Heart left ventricle (tissue), 13 donors: Measurements from ENCODE around the gene CASS4.

Experiments
- CTCF ChIP-seq, 12 donors: fragments of 200-600 bp; sonication (generic) in 4 of 12; IDR thresholded peaks; one replicate each; pipeline versions ENCODE4 v1.5.0 to v1.8.0; 2018 to 2022; ENCODE audit warnings: antibody characterized with exemption in 12 of 12, mild to moderate bottlenecking in 5 of 12
- POLR2A ChIP-seq, 2 donors: fragments of 450-650 bp; IDR thresholded peaks; one replicate each; pipeline ENCODE4 v1.6.1; 2017; ENCODE audit warnings: antibody characterized with exemption in 2 of 2, mild to moderate bottlenecking in 2 of 2, moderate library complexity in 2 of 2
- donor health status: ischemic (EF 13 %, LVEDD 7.1; RV severe dilation, severe dysfunction).
- donor health status: DM: no; HTN: yes; CAD: no.
- donor health status: DM: no; HTN: no; CAD: no.
- donor health status: ischemic (EF 25% LVEDD 6.9; RV normal size, moderate dysfunction).
- donor health status: ischemic (EF 25% LVEDD 5.7; RV mildly dilated, moderate dysfunction).
- donor health status: ischemic (EF 35%, LVEDD 5.7; RV mildly dilated, moderate dysfunction).
- donor health status: nonischemic (EF 11% LVEDD 7.7; RV severe dilation, severe dysfunction).
- donor health status: DM: yes; HTN: yes; CAD: no.
- donor health status: PGD.
- donor health status: ischemic (EF 29% LVEDD 5.4; RV normal size, mild dysfunction).
- donor health status: nonischemic (EF 23%, LVEDD 6.1; RV moderate dilation, normal function).

GRCh38 chr20:56506103-56506502 is 94.0 kb downstream of the CASS4 start:
- TF ChIP-seq CTCF (IDR thresholded peaks at IDR 0.05) (no peak), POLR2A (IDR thresholded peaks at IDR 0.05) (no peak)
